Caco-2 (cell line): ENCODE data around the gene RAB7B. TPM values are rescaled to one million over a fixed set of nuclear protein-coding genes. Genes with fewer than 3 reads are reported as not detected.

Source experiments
- BruUV-seq: library from RNA; stranded (reverse); fragments of 400-500 nt; replicated peaks from 2 replicates; lab custom pipeline; 2021; lab: Mats Ljungman, UMichigan
- CTCF ChIA-PET: fragments of 300-600 bp; sonication (Branson Sonifier 250); formaldehyde crosslinking; loops from one replicate; lab custom pipeline; 2022; ENCODE audit warnings: antibody characterized with exemption; lab: Charles Lee
- POLR2A ChIA-PET: fragments of 300-600 bp; sonication (Branson Sonifier 250); formaldehyde crosslinking; loops from one replicate; lab custom pipeline; 2022; ENCODE audit warnings: antibody characterized with exemption; lab: Charles Lee
- DNase-seq, 2 experiments: peaks; one replicate each; pipeline versions ENCODE4 v3.0.0 to v3.0.0-alpha.2; 2020 to 2022
- H3K27me3 ChIP-seq: replicated peaks from 2 replicates; pipeline ENCODE4 v1.6.0; 2011; ENCODE audit warnings: low read length; ENCODE audit not compliant: control insufficient read depth, insufficient read depth
- H3K36me3 ChIP-seq: 2 replicates; pipeline ENCODE4 v1.5.1; 2011; ENCODE audit warnings: low read length; ENCODE audit not compliant: control insufficient read depth, insufficient read depth
- H3K4me1 ChIP-seq: fragments of 250-450 bp; sonication (Bioruptor Pico); 2 replicates; pipeline ENCODE4 v1.5.1; 2020; ENCODE audit warnings: mild to moderate bottlenecking
- H3K4me3 ChIP-seq: 2 replicates; pipeline ENCODE4 v1.5.1; 2011; ENCODE audit warnings: low read depth, mild to moderate bottlenecking, control low read depth, low read length
- H3K9me3 ChIP-seq: fragments of 250-450 bp; sonication (Bioruptor Pico); 2 replicates; pipeline ENCODE4 v1.5.1; 2020; ENCODE audit warnings: mild to moderate bottlenecking, moderate library complexity
- H3K27ac Mint-ChIP-seq: one replicate; pipeline ENCODE4 v1.8.0; 2022; ENCODE audit warnings: mixed read lengths; ENCODE audit not compliant: unreplicated experiment
- H3K27me3 Mint-ChIP-seq: one replicate; pipeline ENCODE4 v1.8.0; 2022; ENCODE audit warnings: mixed read lengths; ENCODE audit not compliant: insufficient read depth, unreplicated experiment
- H3K36me3 Mint-ChIP-seq: one replicate; pipeline ENCODE4 v1.8.0; 2022; ENCODE audit warnings: mild to moderate bottlenecking, mixed read lengths; ENCODE audit not compliant: insufficient read depth, unreplicated experiment
- H3K4me1 Mint-ChIP-seq: one replicate; pipeline ENCODE4 v1.8.0; 2022; ENCODE audit warnings: low read depth, mixed read lengths; ENCODE audit not compliant: unreplicated experiment
- H3K4me3 Mint-ChIP-seq: one replicate; pipeline ENCODE4 v1.8.0; 2022; ENCODE audit warnings: mild to moderate bottlenecking, moderate library complexity, mixed read lengths; ENCODE audit not compliant: unreplicated experiment
- H3K9me3 Mint-ChIP-seq: one replicate; pipeline ENCODE4 v1.8.0; 2022; ENCODE audit warnings: mixed read lengths; ENCODE audit not compliant: unreplicated experiment
- CTCF ChIP-seq, 2 experiments: fragments of 200-600 bp in 1 of 2; IDR thresholded peaks; 1 replicate in 1 of 2; 2 replicates in 1 of 2; pipeline versions ENCODE4 v1.5.1 to v1.8.0; 2011 to 2022; ENCODE audit warnings: antibody characterized with exemption in 1 of 2, control low read depth in 1 of 2, inconsistent platforms in 1 of 2, low read depth in 1 of 2, low read length in 1 of 2, mild to moderate bottlenecking in 1 of 2, moderate library complexity in 1 of 2; ENCODE audit not compliant: insufficient read depth in 1 of 2, severe bottlenecking in 1 of 2, unreplicated experiment in 1 of 2
- intact Hi-C: fragments of 100-400 bp; cut with micrococcal nuclease; formaldehyde crosslinking; loops from one replicate; pipeline ENCODE4 v1.10.0; 2022; ENCODE audit not compliant: unreplicated experiment
- total RNA-seq: library from RNA; stranded (reverse); gene quantifications from 2 replicates; pipeline ENCODE4 v1.2.3, GENCODE V29; 2022

The RAB7B gene
- total RNA-seq, 1 experiment from 2014 or later: not detected

GRCh38 chr1:205950826-205951549 lies 52.2 kb downstream of the RAB7B start:
- no TSS peak for BruUV-seq
- no peaks in the 10 kb centered on the region for H3K36me3 ChIP-seq
- no peaks in the 10 kb centered on the region for H3K4me1 ChIP-seq
- H3K4me1 Mint-ChIP-seq: no peaks in the 10 kb centered on the region
- no peak overlapping the region for H3K27ac Mint-ChIP-seq
- intact Hi-C loops: no loop called here
- no peak overlapping the region for H3K4me3 ChIP-seq
- no peaks in the 10 kb centered on the region for H3K27me3 ChIP-seq
- no peaks in the 10 kb centered on the region for H3K9me3 Mint-ChIP-seq
- ChIA-PET POLR2A (no interaction called here), CTCF (interaction anchor here (3.0 kb wide), 1 partner anchor 26 kb away, joined by 10 read pairs; no protein-coding TSS in a partner anchor)
- no peak for TF ChIP-seq CTCF (IDR thresholded peaks at IDR 0.05; ENCODE audit: insufficient read depth in 1 of 2, low read depth in 1 of 2, low read length in 1 of 2, severe bottlenecking in 1 of 2, unreplicated experiment in 1 of 2)
- DNase-seq: no peak
- no peak overlapping the region for H3K4me3 Mint-ChIP-seq
- H3K27me3 Mint-ChIP-seq: peaks cover 18% of the 10 kb centered on the region
- no peaks in the 10 kb centered on the region for H3K9me3 ChIP-seq
- H3K36me3 Mint-ChIP-seq: no peaks in the 10 kb centered on the region

GRCh38 chr1:205950280-205950679 lies 52.9 kb downstream of the RAB7B start:
- no TSS peak for BruUV-seq
- Mint-ChIP-seq H3K9me3 (no peaks in the 10 kb centered on the region), H3K27ac (no peak overlapping the region), H3K4me1 (no peaks in the 10 kb centered on the region), H3K27me3 (peaks cover 18% of the 10 kb centered on the region), H3K36me3 (no peaks in the 10 kb centered on the region), H3K4me3 (no peak overlapping the region)
- no peak for DNase-seq
- ChIA-PET POLR2A (no interaction called here), CTCF (interaction anchor here (0.6 to 3.0 kb wide), 2 partner anchors 27 to 427 kb away, joined by 3 to 10 read pairs; no protein-coding TSS in a partner anchor)
- intact Hi-C loops: no loop called here
- H3K36me3 ChIP-seq: no peaks in the 10 kb centered on the region
- TF ChIP-seq CTCF (IDR thresholded peaks at IDR 0.05; ENCODE audit: insufficient read depth in 1 of 2, low read depth in 1 of 2, low read length in 1 of 2, severe bottlenecking in 1 of 2, unreplicated experiment in 1 of 2): no peak
- peaks cover 6% of the 10 kb centered on the region; the same call in 1 of the 2 replicates for H3K4me1 ChIP-seq
- H3K4me3 ChIP-seq: no peak overlapping the region
- no peaks in the 10 kb centered on the region for H3K27me3 ChIP-seq
- no peaks in the 10 kb centered on the region for H3K9me3 ChIP-seq

GRCh38 chr1:205949753-205950152 lies 53.4 kb downstream of the RAB7B start:
- Histone ChIP-seq H3K27me3 (no peaks in the 10 kb centered on the region), H3K36me3 (no peaks in the 10 kb centered on the region), H3K9me3 (no peaks in the 10 kb centered on the region), H3K4me1 (peaks cover 11% of the 10 kb centered on the region; the same call in 1 of the 2 replicates), H3K4me3 (no peak overlapping the region)
- no peaks in the 10 kb centered on the region for H3K4me1 Mint-ChIP-seq
- intact Hi-C loops: no loop called here
- no peak for DNase-seq
- no peak for TF ChIP-seq CTCF (IDR thresholded peaks at IDR 0.05; ENCODE audit: insufficient read depth in 1 of 2, low read depth in 1 of 2, low read length in 1 of 2, severe bottlenecking in 1 of 2, unreplicated experiment in 1 of 2)
- H3K9me3 Mint-ChIP-seq: no peaks in the 10 kb centered on the region
- no peak overlapping the region for H3K27ac Mint-ChIP-seq
- CTCF ChIA-PET: interaction anchor here (0.6 to 3.0 kb wide), 2 partner anchors 27 to 427 kb away, joined by 3 to 10 read pairs; no protein-coding TSS in a partner anchor
- H3K4me3 Mint-ChIP-seq: no peak overlapping the region
- POLR2A ChIA-PET: no interaction called here
- peaks cover 15% of the 10 kb centered on the region for H3K27me3 Mint-ChIP-seq
- H3K36me3 Mint-ChIP-seq: no peaks in the 10 kb centered on the region
- no TSS peak for BruUV-seq
